NCI-H2081 treated with DMSO at 0.1 percent for 48 hours (cell line): Measurements from ENCODE around the gene OAS2.

ENCODE experiments used
- DNase-seq: peaks from one replicate; lab custom pipeline; 2025; lab: John Stamatoyannopoulos, UW

Gene OAS2

DNA sequence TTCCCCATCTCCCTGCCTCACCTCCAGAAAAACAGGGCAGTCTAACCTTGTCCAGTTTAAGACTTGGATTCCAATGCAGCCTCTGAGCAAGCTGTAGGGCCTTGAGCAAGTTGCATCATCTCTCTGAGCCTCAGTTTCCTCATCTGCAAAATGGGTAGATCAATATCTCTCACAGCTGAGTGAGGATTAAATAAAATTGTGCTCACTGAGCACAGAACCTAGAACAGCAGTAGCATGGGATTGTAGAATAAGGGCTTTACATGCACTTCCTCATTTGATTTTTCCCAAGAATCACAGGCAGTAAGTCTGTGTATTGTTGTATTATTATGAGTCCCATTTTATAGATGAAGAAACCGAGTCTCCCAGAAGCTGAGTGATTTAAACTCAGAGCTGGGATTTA is 80.2 kb downstream of the OAS2 start:
- no peak for DNase-seq

DNA sequence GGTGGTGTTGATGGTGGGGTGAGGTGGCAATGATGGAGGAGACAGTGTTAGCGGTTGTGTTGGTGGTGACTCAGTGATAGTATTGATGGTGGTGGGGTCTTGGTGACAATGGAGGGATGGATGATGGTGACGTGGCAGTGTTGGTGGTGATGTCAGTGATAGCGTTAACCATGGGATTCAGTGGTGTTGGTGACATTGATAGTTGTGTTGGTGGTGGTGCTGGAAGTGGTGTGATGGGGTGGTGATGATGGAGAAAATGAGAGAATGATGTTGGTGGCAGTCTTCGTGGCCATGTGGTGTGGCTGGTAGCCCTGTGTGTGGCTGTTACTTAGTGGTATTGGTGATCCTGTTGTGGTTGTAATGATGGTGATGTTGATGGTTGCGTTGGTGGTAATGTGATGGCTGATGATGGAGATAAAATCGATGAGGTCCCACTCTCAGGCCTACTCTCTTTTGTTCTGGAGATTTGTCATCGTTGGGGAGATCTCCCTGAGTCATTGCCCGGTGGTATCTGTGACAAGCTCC is 80.8 kb downstream of the OAS2 start:
- no peak for DNase-seq

DNA sequence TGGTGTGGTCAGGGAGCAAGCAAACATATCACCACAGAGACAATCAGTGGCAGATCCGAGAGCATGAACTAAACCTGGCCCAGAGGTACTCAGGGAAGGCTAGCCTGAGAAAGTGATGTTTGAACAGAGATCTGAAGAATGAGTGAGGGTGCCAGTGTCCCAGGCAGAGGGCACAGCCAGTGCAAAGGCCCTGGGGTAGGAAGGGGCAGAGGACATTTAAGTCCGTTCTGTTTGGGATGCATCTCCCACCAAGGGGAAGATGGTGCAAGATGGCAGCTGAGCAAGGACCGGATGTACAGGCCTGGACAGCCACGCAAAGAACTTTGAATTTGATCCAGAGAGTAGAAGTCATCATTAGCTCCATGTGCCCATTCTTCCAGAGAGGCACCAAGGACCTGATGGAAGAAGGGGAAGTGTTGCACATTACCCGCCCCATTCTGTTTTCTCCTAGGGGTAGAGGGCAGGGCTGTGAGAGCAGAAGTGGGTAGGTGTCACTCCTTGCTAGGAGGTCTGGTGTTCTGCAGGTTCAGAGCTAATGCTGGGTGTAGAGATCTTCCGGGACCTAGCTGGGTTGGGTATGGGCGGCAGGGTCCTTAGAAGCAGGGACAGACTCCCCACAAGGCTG is 82.1 kb downstream of the OAS2 start:
- no peak for DNase-seq

DNA sequence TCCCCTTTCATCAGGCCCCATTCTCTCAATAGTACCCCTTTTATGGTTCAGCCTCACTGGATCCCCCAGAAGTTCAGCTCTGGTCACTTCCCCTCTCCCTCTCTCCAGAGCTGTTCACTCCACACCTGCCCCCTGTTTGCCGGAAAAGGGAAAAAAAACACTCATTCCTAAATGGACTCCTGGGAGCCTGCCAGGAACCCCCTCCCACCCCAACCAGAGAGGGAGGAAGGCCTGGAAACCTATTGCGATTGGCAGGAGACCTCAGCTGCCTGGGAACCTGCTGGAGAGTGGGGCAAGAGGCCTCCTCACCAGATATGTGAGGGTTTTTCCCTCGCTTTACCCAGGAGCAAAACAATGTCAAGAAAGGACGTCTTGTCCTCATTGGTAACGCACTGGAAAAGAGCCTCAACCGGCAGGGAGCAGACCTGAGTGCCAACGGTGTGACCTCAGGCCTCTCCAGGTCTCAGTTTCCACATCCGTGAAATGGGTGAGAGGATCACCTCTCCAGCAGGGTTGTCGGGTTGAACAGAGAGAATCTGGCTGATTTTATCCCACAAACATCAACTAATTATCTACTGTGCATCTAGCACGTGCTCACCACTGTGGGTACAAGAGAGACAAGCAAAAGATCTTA is 82.9 kb downstream of the OAS2 start:
- no peak for DNase-seq
